HG03354 (cell line): ENCODE data around the gene SANBR.
"Not testable (repeated sequence)": the region's sequence is repeated elsewhere in the genome, so short reads cannot be mapped to it uniquely, and the experiment has no call there.

Source experiments
- ATAC-seq: cut with Tn5 transposase; IDR thresholded peaks from one replicate; pipeline ENCODE4 v1.9.1; 2021; ENCODE audit warnings: mild to moderate bottlenecking; ENCODE audit not compliant: unreplicated experiment, poor library complexity, severe bottlenecking

Gene SANBR

DNA sequence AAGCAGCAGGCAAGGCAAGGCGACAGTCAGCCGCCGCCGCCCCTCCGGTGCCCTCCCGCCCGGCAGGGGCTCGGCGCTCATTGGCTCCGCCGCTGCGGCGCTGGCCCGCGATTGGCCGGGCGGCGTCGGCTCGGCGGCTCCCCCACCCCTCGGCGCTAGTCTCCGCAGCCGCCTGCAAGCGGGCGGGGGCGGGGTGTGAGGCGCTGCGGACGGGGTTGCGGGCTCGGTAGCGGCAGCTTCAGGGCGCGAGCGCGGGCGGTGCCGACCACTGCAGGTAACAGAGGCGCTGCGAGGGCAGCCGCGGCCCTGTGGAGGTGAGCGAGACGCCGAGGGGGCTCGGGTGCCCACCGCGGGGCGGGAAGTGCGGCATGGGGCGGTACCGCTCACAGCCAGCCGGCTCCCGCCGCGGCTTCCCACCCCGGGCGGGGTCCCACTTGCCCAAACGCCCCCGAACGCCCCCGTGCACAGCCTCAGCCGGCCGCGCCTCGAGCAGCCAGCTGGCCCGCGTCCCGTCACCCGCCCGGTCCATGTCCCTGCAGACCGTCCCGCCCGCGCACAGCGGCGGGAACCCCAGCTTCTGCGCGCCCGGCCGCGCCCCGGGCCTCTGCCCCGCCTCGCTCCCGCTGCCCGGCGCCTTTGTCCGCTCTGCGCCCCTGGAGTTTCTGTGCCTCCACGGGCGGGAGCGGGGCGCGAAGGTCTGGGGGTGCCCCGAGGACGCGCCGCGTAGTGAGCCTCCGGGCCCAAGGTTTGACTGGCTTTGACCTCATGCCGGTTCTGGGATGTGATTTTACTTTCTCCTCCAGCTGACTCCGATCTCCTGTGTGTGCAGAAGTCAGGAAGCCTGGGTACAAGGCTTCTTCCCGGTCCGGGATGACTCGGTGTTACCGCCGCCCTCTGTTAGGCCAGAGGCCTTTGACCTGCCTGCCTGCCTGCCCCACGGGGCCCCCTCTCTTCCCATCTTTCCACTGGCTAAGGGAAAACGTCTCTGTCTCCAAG lies at the start of gene SANBR:
Gene SANBR (plus strand): TSS at position 158 of the 996 bp plus-strand sequence. CDS start 4,480 bp downstream, outside the sequence.
- peak; percentile 98 for ATAC-seq

DNA sequence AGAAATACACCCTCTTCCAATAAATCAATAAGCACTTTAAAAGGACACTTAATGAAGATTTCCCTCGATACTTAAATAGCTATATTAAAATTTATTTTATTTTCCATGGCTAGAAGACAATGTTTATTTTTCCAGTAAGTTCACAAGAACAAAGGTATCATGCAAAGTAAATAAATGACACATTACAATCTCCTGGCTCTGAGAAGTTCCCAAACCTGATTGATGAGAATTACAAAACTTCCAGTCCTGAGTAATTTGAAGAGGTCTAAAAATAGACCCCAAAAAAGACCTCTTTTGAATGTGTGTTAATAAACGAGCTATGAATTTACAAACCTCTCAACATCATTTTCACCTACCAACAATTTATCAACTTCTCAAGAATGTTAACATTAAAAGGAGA lies 49.7 kb upstream of the SANBR start:
- ATAC-seq: no peak

DNA sequence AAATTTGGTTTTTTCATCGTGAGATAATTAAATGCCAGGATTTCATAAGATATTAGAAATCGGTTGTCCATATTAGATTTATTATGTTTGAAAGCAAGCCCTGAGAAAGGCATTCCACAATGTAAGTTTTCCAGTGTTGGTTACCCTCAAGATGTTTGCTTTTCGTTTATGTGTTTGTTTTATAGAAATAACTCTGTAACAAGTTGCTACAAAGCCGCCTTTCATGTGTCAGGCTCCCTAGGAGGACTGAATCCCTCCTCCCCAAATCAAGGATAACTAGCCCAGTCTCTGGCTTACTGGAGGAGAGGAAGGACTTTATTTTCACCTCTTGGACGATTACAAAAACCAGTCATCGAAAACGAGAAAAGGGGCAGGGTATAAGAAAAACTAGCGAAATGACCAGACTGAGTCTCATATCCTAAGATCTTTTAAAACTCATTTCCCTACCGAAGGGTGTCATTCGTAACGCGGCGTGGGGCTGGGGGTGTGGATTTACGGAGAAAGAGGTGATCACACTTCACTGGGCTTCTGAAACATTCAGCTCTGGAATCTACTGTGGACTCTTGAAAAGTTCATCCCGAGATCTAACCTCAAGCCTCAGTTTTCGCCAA lies 49.2 kb upstream of the SANBR start:
- peak; percentile 21 for ATAC-seq

DNA sequence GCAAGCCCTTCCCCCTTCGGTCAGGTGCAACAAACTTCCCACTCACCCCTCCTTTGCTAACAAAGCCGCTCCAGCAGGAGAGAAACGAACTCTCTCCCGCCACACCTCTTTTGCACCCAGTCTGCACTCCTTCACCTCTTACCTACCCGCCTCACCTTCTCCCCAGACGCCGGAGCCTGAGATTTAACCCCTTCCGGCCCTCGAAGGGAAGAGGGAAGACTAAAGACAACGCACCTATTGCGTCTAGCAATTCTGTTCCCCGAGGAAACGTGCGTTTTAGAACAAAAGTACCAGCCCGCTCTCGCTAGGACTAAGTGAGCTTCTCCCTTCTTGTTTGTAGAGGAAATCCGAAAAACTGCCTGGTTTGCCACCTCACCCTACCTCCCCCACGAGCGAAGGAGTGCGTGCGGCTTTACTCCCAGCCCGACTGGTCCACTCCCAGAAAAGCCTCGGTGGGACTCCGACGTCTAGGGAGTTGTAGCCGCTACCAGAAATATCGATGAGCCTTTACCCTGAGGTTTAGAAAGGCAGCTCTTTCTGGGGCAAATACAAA lies 48.6 kb upstream of the SANBR start:
- peak; percentile 69 for ATAC-seq

- ATAC-seq: peak; percentile 87
Observed at GRCh38 chr2:61017556-61018317, 47.9 kb upstream of the SANBR start, which contains the start of the genes PEX13 and PUS10. Gene PEX13 (plus strand): TSS chr2:61017720. CDS start chr2:61017760, 40 bp downstream. Gene PUS10 (minus strand): TSS chr2:61018255. CDS start chr2:61011890, 6,365 bp downstream.

- no peak for ATAC-seq
Observed at GRCh38 chr2:61018318-61018755, 47.3 kb upstream of the SANBR start.

GRCh38 chr2:61018798-61019197 lies 46.9 kb upstream of the SANBR start:
- no peak for ATAC-seq

DNA sequence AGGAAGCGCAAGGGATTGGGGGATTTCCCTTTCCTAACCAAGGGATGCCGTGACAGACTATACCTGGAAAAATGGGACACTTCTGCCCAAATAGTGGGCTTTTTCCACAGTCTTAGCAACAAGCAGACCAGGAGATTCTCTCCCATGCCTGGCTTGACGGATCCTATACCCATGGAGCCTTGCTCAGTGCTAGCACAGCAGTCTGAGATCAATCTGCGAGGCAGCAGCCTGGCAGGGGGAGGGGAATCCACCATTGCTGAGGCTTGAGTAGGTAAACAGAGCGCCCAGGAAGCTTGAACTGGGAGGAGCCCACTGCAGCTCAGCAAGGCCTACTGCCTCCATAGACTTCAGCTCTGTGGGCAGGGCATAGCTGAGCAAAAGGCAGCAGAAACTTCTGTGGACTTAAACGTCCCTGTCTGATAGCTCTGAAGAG lies 44.4 kb upstream of the SANBR start:
- no peak for ATAC-seq

- ATAC-seq: no peak
Observed at GRCh38 chr2:61023670-61024069, 42.0 kb upstream of the SANBR start.

GRCh38 chr2:61029533-61029932 lies 36.1 kb upstream of the SANBR start:
- ATAC-seq: no peak

DNA sequence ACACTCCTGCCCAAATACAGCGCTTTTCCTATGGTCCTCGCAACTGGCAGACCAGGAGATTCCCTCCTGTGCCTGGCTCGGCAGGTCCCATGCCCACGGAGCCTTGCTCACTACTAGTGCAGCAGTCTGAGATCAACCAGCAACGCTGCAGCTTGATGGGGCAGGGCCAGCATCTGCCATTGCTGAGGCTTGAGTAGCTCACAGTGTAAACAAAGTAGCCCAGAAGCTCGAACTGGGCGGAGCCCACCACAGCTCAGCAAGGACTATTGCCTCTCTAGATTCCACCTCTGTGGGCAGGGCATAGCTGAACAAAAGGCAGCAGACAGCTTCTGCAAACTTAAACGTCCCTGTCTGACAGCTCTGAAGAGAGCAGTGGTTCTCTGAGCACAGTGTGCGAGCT lies 31.1 kb upstream of the SANBR start:
- ATAC-seq: not testable (repeated sequence)

DNA sequence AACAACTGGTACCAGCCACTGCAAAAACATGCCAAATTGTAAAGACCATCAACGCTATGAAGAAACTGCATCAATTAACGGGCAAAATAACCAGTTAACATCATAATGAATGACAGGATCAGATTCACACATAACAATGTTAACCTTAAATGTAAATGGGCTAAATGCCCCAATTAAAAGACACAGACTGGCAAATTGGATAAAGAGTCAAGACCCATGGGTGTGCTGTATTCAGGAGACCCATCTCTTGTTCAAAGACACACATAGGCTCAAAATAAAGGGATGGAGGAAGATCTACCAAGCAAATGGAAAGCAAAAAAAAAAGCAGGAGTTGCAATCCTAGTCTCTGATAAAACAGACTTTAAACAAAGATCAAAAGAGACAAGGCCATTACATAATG lies 29.0 kb upstream of the SANBR start:
- not testable (repeated sequence) for ATAC-seq

DNA sequence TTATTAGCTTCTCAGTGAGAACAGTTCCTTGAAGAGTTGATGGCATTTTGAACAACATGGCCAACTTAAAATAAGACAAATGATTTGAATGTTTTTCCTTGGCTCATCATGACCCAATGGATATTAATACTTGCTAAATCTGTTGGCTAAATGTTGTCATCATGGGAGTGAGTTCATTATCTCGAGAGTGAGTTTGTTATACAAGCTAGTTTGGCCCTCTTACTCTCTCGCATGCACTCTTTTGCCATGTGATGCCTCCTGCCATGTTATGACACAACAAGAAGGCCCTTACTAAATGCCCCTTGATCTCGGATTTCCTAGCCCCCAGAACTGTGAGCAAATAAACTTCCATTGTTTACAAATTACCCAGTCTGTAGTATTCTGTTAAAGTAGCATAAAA lies 22.9 kb upstream of the SANBR start:
- no peak for ATAC-seq

DNA sequence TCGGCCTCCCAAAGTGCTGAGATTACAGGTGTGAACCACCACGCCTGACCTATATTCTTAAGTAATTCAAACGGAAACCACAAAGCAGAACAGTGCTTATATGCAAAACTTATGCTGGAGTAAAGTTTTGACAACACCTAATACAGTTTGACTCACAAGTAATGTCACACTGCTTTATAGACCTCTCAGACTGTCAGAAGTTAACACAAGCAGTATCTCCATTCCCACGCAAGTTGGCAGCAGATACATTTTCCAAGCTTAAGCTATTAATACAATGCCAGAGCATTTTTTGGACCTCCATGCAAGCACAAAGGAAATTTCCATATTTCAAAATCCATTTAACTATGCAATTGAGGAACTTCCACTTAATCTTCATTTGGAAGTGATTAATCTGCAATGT lies 21.0 kb upstream of the SANBR start:
- peak; percentile 65 for ATAC-seq

- ATAC-seq: no peak
Observed at GRCh38 chr2:61045226-61045625, 20.4 kb upstream of the SANBR start.

- no peak for ATAC-seq
Observed at GRCh38 chr2:61045999-61046398, 19.7 kb upstream of the SANBR start.

GRCh38 chr2:61055557-61055956 lies 10.1 kb upstream of the SANBR start:
- no peak for ATAC-seq

DNA sequence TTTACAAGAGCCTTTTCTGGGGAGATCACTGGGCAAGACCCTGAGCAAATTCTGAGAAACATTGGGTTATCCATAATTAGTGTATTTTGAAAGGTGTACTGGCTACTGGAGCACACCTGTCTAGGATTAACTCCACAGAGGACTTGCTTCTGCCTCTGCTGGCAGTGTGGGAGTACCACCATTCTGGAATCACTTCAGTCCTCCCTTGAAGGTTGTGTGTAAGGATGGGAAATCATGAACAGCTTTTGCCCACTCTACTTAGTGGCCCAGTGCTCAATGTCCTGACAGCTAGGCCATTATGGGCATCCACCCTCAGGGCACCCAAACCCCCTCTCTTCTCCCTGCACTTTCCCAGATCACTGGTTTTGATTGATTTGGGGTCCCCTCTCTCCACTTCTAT lies 8.1 kb upstream of the SANBR start:
- no peak for ATAC-seq

DNA sequence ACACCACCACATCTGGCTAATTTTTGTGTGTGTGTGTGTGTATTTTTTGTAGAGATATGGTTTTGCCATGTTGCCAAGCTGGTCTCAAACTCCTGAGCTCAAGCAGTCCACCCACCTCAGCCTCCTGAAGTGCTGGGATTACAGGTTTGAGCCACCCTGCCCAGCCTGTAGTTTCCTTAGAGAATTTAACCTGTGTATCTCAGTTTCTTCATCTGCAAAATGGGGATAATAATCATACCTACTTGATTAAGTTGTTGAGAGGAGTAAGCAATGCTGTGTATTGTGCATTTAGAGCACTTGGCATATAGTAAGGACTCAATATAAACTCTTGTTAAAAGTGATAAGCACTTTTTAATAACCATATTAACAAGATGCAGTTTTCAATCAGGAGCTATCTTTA lies 6.3 kb upstream of the SANBR start:
- ATAC-seq: no peak

DNA sequence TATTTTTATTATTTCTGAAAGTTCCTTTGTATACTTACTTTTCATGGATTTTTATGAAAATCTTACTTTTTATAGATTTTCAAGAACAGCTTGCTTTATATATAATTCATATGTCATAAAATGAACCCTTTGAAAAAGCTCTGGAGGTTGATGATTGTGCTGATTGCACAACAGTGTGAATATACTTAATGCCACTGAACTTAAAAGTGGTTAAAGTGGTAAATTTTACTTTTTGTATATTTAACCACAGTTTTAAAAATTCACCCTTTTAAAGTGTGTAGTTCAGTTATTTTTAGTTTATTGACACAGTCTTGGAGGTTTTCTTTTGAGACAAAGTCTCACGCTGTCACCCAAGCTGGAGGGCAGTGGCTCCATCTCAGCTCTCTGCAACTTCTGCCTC lies 8.4 kb downstream of the SANBR start:
- no peak for ATAC-seq
